HCT116 (cell line): ENCODE measurements around the gene COMMD3. TPM values are rescaled to one million over a fixed set of nuclear protein-coding genes. Genes with fewer than 3 reads are reported as not detected.

Experiments used
- ATAC-seq: fragments of 200-7000 bp; cut with Tn5 transposase; 2 replicates; pipeline ENCODE4 v1.9.1; 2020; ENCODE audit warnings: mild to moderate bottlenecking, moderate library complexity
- BruUV-seq: library from RNA; stranded (reverse); fragments of 400-500 nt; replicated peaks from 2 replicates; lab custom pipeline; 2021; lab: Mats Ljungman, UMichigan
- CTCF ChIA-PET: fragments of 300-600 bp; sonication (Branson Sonifier 250); formaldehyde crosslinking; loops from one replicate; lab custom pipeline; 2021; ENCODE audit warnings: antibody characterized with exemption; lab: Charles Lee
- POLR2A ChIA-PET: fragments of 300-600, 350-600 bp; sonication (Branson Sonifier 250); formaldehyde crosslinking; loops from one replicate; lab custom pipeline; 2021; ENCODE audit warnings: antibody characterized with exemption; lab: Charles Lee
- RAD21 ChIA-PET, 2 experiments: fragments of 300-600 bp; sonication (Branson Sonifier 250); formaldehyde crosslinking; loops; one replicate each; lab custom pipeline; 2023; ENCODE audit warnings: low total read pairs in 2 of 2; ENCODE audit not compliant: uncharacterized antibody in 2 of 2, unreplicated experiment in 2 of 2, low non-redundant PET in 1 of 2; lab: Charles Lee
- DNase-seq: peaks from one replicate; pipeline ENCODE4 v3.0.0-alpha.2; 2010; ENCODE audit warnings: low read depth, low spot score
- H2AFZ ChIP-seq: fragments of 200-600 bp; shearing (Covaris generic), sonication (generic); 2 replicates; pipeline ENCODE4 v1.6.1; 2017; ENCODE audit warnings: low read depth, mixed run types, mixed read lengths, antibody characterized with exemption, low read length; ENCODE audit not compliant: poor library complexity, severe bottlenecking
- H3K27ac ChIP-seq: 2 replicates; pipeline ENCODE4 v1.5.1; 2012; ENCODE audit warnings: low read depth, low read length
- H3K27me3 ChIP-seq: fragments of 200-600 bp; sonication (generic); 2 replicates; pipeline ENCODE4 v1.6.1; 2016; ENCODE audit warnings: mixed run types, low read length, mixed read lengths; ENCODE audit not compliant: insufficient read depth
- H3K36me3 ChIP-seq, 2 experiments: fragments of 200-500 bp in 1 of 2; fragments of 200-600 bp in 1 of 2; sonication (Bioruptor generic) in 1 of 2; sonication (generic) in 1 of 2; 2 replicates each; pipeline versions ENCODE4 v1.5.1 to v1.6.1; 2014 to 2016; ENCODE audit warnings: low read length in 2 of 2, inconsistent platforms in 1 of 2, mixed read lengths in 1 of 2, mixed run types in 1 of 2; ENCODE audit not compliant: insufficient read depth in 2 of 2, control insufficient read depth in 1 of 2
- H3K4me1 ChIP-seq, 2 experiments: fragments of 200-600 bp in 1 of 2; sonication (generic) in 1 of 2; 2 replicates each; pipeline versions ENCODE4 v1.5.1 to v1.6.1; 2012 to 2017; ENCODE audit warnings: low read length in 2 of 2, inconsistent platforms in 1 of 2, mild to moderate bottlenecking in 1 of 2, mixed read lengths in 1 of 2, mixed run types in 1 of 2, moderate library complexity in 1 of 2; ENCODE audit not compliant: insufficient read depth in 2 of 2, control insufficient read depth in 1 of 2
- H3K4me2 ChIP-seq: fragments of 200-600 bp; sonication (generic); 2 replicates; pipeline ENCODE4 v1.6.1; 2017; ENCODE audit warnings: mixed run types, low read length, mixed read lengths
- H3K4me3 ChIP-seq, 2 experiments: fragments of 200-600 bp in 1 of 2; sonication (generic) in 1 of 2; replicated peaks in 1 of 2; 2 replicates each; pipeline ENCODE4 v1.5.1; 2011 to 2016; ENCODE audit warnings: low read length in 2 of 2, control low read depth in 1 of 2, low read depth in 1 of 2, mild to moderate bottlenecking in 1 of 2, mixed read lengths in 1 of 2, mixed run types in 1 of 2
- H3K79me2 ChIP-seq: fragments of 200-600 bp; sonication (generic); 2 replicates; pipeline ENCODE4 v1.6.1; 2017; ENCODE audit warnings: mild to moderate bottlenecking, mixed run types, low read length, moderate library complexity, mixed read lengths; ENCODE audit not compliant: insufficient read depth
- H3K9ac ChIP-seq: fragments of 200-600 bp; sonication (generic); 2 replicates; pipeline ENCODE4 v1.6.1; 2016; ENCODE audit warnings: low read length, mixed read lengths
- H3K9me2 ChIP-seq: fragments of 200-600 bp; sonication (generic), shearing (Covaris generic); 2 replicates; pipeline ENCODE4 v1.6.1; 2017; ENCODE audit warnings: mixed run types, mild to moderate bottlenecking, moderate library complexity; ENCODE audit not compliant: insufficient read depth
- H3K9me3 ChIP-seq, 2 experiments: fragments of 200-500 bp in 1 of 2; fragments of 200-600 bp in 1 of 2; sonication (Bioruptor generic) in 1 of 2; sonication (generic) in 1 of 2; 2 replicates each; pipeline ENCODE4 v1.6.1; 2014 to 2017; ENCODE audit warnings: low read length in 2 of 2, mixed read lengths in 2 of 2, inconsistent platforms in 1 of 2, low read depth in 1 of 2, mild to moderate bottlenecking in 1 of 2, mixed run types in 1 of 2, moderate library complexity in 1 of 2; ENCODE audit not compliant: control insufficient read depth in 1 of 2, insufficient read depth in 1 of 2
- H4K20me1 ChIP-seq: fragments of 200-600 bp; sonication (generic), shearing (Covaris generic); 2 replicates; pipeline ENCODE4 v1.6.1; 2017; ENCODE audit warnings: mixed run types, mild to moderate bottlenecking, moderate library complexity; ENCODE audit not compliant: insufficient read depth
- EGR1 ChIP-seq: IDR thresholded peaks from 2 replicates; pipeline ENCODE4 v1.6.1; 2012; ENCODE audit warnings: low read depth
- EZH2 ChIP-seq: fragments of 200-600 bp; sonication (generic); IDR thresholded peaks from 2 replicates; pipeline ENCODE4 v1.6.1; 2017; ENCODE audit warnings: antibody characterized with exemption, mixed run types
- EZH2phosphoT487 ChIP-seq: fragments of 200-600 bp; IDR thresholded peaks from 2 replicates; pipeline ENCODE4 v1.6.1; 2018; ENCODE audit warnings: antibody characterized with exemption, borderline replicate concordance
- JUND ChIP-seq: IDR thresholded peaks from 2 replicates; pipeline ENCODE4 v1.6.1; 2012
- POLR2A ChIP-seq: IDR thresholded peaks from 2 replicates; pipeline ENCODE4 v1.7.0; 2011; ENCODE audit warnings: borderline replicate concordance; ENCODE audit not compliant: insufficient read depth, insufficient read length; ENCODE audit errors: extremely low read depth
- POLR2AphosphoS5 ChIP-seq: IDR thresholded peaks from 2 replicates; pipeline ENCODE4 v1.6.1; 2011; ENCODE audit warnings: mild to moderate bottlenecking, low read depth, low read length, moderate library complexity
- REST ChIP-seq: IDR thresholded peaks from 2 replicates; pipeline ENCODE4 v1.6.1; 2012; ENCODE audit warnings: low read depth
- SIN3A ChIP-seq: IDR thresholded peaks from 2 replicates; pipeline ENCODE4 v1.6.1; 2012; ENCODE audit warnings: low read depth
- SP1 ChIP-seq: IDR thresholded peaks from 2 replicates; pipeline ENCODE4 v1.6.1; 2012; ENCODE audit warnings: low read depth
- YY1 ChIP-seq: IDR thresholded peaks from 2 replicates; pipeline ENCODE4 v1.6.1; 2011; ENCODE audit warnings: low read length, low read depth, moderate library complexity, mild to moderate bottlenecking; ENCODE audit not compliant: insufficient replicate concordance; ENCODE audit errors: extremely low read depth
- ZFX ChIP-seq: fragments of 450-650 bp; IDR thresholded peaks from 2 replicates; pipeline ENCODE4 v1.6.1; 2017
- intact Hi-C: fragments of 100-400 bp; cut with micrococcal nuclease; formaldehyde crosslinking; loops from 2 replicates; pipeline ENCODE4 v1.10.0; 2022
- total RNA-seq: library from RNA; stranded (reverse); gene quantifications from one replicate; pipeline ENCODE4 v1.2.1, GENCODE V29; 2021; ENCODE audit not compliant: unreplicated experiment
- TF ChIP-seq, protein P1 (sequence below): IDR thresholded peaks from 2 replicates; pipeline ENCODE4 v1.6.1; 2012

COMMD3 gene
- total RNA-seq, 1 experiment from 2014 or later = 43.0 TPM

DNA sequence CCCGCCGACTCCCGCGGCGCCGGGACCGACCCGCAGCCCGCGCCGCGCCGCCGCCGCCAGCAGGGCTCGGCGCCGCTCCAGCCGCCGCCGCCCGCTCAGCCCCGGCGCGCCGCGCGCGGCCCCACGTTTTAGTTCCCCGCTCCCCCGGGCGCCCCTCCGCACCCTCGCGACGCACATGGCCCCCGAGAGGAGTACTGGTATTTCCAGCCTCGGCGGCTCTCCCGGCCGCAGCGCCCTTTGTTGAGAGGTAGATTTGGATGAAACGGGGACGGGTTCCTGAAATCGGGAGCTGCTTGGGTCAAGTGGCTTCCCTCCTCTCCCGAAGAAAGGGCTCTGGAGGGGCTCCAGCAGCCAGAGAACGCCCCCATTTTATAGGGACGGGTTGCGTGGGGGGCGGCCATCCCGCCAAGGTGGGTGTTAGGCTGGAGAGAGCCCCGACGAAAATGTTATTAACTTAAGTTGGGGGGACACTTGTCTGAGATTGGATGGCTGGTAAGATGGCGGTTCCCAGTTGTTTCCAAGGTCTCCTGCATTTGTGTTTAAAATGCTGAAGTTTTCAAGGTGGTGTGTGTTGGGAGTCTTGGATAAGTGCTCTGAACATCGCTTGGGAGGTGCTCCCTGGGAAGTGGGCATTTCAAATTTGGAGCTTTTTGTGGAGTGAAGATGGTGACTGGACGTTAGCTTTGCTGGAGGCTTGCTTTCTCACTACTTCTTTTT, 5.9 kb downstream of the COMMD3 start:
- no peaks in the 10 kb centered on the region for H3K9me3 ChIP-seq
- no peak overlapping the region for H2AFZ ChIP-seq
- peaks cover 2 to 5% of the 10 kb centered on the region in 2 experiments; a peak in 1 of 4 replicates for H3K36me3 ChIP-seq
- no peak overlapping the region for H3K27ac ChIP-seq
- ChIA-PET POLR2A (no interaction called here), RAD21 (no interaction called here), CTCF (no interaction called here)
- H3K79me2 ChIP-seq = peaks cover 58% of the 10 kb centered on the region
- H4K20me1 ChIP-seq = peaks cover 20% of the 10 kb centered on the region; the same call in 1 of the 2 replicates
- intact Hi-C loops = loop anchor here (5.0 kb wide), 1 partner anchor 320 kb away; the partner anchor contains the start of gene DNAJC1
- no TSS peak for BruUV-seq
- H3K4me3 ChIP-seq = peak overlapping the region; percentile 64 to 68
- peak overlapping the region; percentile 72 for H3K9ac ChIP-seq
- no peak for DNase-seq
- TF ChIP-seq ZFX (no peak), EZH2phosphoT487 (peak; percentile 100), EZH2 (peak; percentile 100)
- H3K4me2 ChIP-seq = peak overlapping the region; percentile 88
- H3K9me2 ChIP-seq = no peaks in the 10 kb centered on the region
- H3K27me3 ChIP-seq = peaks cover 25% of the 10 kb centered on the region
- H3K4me1 ChIP-seq = peaks cover 10 to 54% of the 10 kb centered on the region in 2 experiments; a peak in 3 of 4 replicates
- ATAC-seq = no peak

- ATAC-seq (no peak), DNase-seq (no peak)
- ChIA-PET POLR2A (no interaction called here), RAD21 (no interaction called here), CTCF (no interaction called here)
- peak overlapping the region; percentile 64 to 68 for H3K4me3 ChIP-seq
- no peaks in the 10 kb centered on the region for H3K9me2 ChIP-seq
- H3K4me1 ChIP-seq = peaks cover 7 to 48% of the 10 kb centered on the region in 2 experiments; a peak in 3 of 4 replicates
- peak overlapping the region; percentile 72 for H3K9ac ChIP-seq
- BruUV-seq = TSS peak; percentile 6
- H3K4me2 ChIP-seq = peak overlapping the region; percentile 88
- H3K79me2 ChIP-seq = peaks cover 54% of the 10 kb centered on the region
- H3K27ac ChIP-seq = no peak overlapping the region
- H3K9me3 ChIP-seq = no peaks in the 10 kb centered on the region
- H3K36me3 ChIP-seq = peaks cover 3 to 8% of the 10 kb centered on the region in 2 experiments; a peak in 1 of 4 replicates
- peaks cover 25% of the 10 kb centered on the region for H3K27me3 ChIP-seq
- H2AFZ ChIP-seq = no peak overlapping the region
- intact Hi-C loops = loop anchor here (5.0 kb wide), 1 partner anchor 320 kb away; the partner anchor contains the start of gene DNAJC1
- TF ChIP-seq JUND = no peak
- no peak for TF ChIP-seq SP1
- TF ChIP-seq EGR1 = no peak
- TF ChIP-seq, protein P1, sequence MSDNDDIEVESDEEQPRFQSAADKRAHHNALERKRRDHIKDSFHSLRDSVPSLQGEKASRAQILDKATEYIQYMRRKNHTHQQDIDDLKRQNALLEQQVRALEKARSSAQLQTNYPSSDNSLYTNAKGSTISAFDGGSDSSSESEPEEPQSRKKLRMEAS = no peak
- no peak for TF ChIP-seq YY1
- TF ChIP-seq POLR2A = no peak
- TF ChIP-seq REST = no peak
- no peak for TF ChIP-seq SIN3A
- no peak for TF ChIP-seq EZH2
- no peak for TF ChIP-seq POLR2AphosphoS5
- H4K20me1 ChIP-seq = peaks cover 20% of the 10 kb centered on the region; the same call in 1 of the 2 replicates
Observed at GRCh38 chr10:22322641-22323160, 6.5 kb downstream of the COMMD3 start.
